Spleen (tissue), 11 donors: ENCODE measurements around the gene U2SURP. TPM values are rescaled to one million over a fixed set of nuclear protein-coding genes. Genes with fewer than 3 reads are reported as not detected.
A peak's percentile ranks its signal among the peaks of the same experiment; 100 is the strongest.

Experiments used
- DNase-seq: peaks from one replicate; pipeline ENCODE4 v3.0.0-alpha.2; 2020
- H3K27ac ChIP-seq, 8 donors: fragments of 200-600 bp; sonication (generic) in 7 of 8; 1 replicate in 4 of 8; 2 replicates in 4 of 8; pipeline versions ENCODE4 v1.5.0 to v1.8.0; 2016 to 2021; ENCODE audit warnings: inconsistent platforms in 4 of 8, mild to moderate bottlenecking in 4 of 8, moderate library complexity in 1 of 8
- H3K27me3 ChIP-seq, 7 donors: fragments of 200-600 bp; sonication (generic) in 6 of 7; replicated peaks in 1 of 7; 1 replicate in 4 of 7; 2 replicates in 3 of 7; pipeline versions ENCODE4 v1.5.0 to v1.8.0; 2016 to 2021; ENCODE audit warnings: inconsistent platforms in 3 of 7, mild to moderate bottlenecking in 1 of 7
- H3K36me3 ChIP-seq, 6 donors: fragments of 200-600 bp; sonication (generic) in 5 of 6; 1 replicate in 4 of 6; 2 replicates in 2 of 6; pipeline versions ENCODE4 v1.5.0 to v1.8.0; 2016 to 2021; ENCODE audit warnings: inconsistent platforms in 2 of 6
- H3K4me1 ChIP-seq, 6 donors: fragments of 200-600 bp; sonication (generic) in 5 of 6; 1 replicate in 3 of 6; 2 replicates in 3 of 6; pipeline versions ENCODE4 v1.5.0 to v1.8.0; 2016 to 2021; ENCODE audit warnings: inconsistent platforms in 3 of 6
- H3K4me3 ChIP-seq, 8 donors: fragments of 200-600 bp; sonication (generic) in 7 of 8; 1 replicate in 4 of 8; 2 replicates in 4 of 8; pipeline versions ENCODE4 v1.5.0 to v1.8.0; 2016 to 2021; ENCODE audit warnings: inconsistent platforms in 4 of 8, mild to moderate bottlenecking in 4 of 8, moderate library complexity in 2 of 8
- H3K9me3 ChIP-seq, 8 donors: fragments of 200-600 bp; sonication (generic) in 7 of 8; 1 replicate in 4 of 8; 2 replicates in 4 of 8; pipeline versions ENCODE4 v1.5.0 to v1.8.0; 2016 to 2021; ENCODE audit warnings: inconsistent platforms in 4 of 8
- POLR2A ChIP-seq, 3 donors: fragments of 450-650 bp; IDR thresholded peaks; one replicate each; pipeline ENCODE4 v1.5.1; 2017; ENCODE audit warnings: antibody characterized with exemption in 3 of 3, mild to moderate bottlenecking in 1 of 3
- POLR2AphosphoS5 ChIP-seq, 3 donors: sonication (generic); formaldehyde crosslinking; IDR thresholded peaks; one replicate each; pipeline ENCODE4 v1.5.1; 2017; ENCODE audit warnings: antibody characterized with exemption in 3 of 3
- WGBS, 5 donors: extraction: QIAGEN DNeasy Blood & Tissue Kit in 3 of 5; methylation state at CpG; one replicate each; pipeline versions ENCODE4 v1.1.5 to v1.1.7; 2013 to 2018; 5-methylcytosine and 5-hydroxymethylcytosine counted together
- intact Hi-C: fragments of 100-400 bp; cut with DNase I; formaldehyde crosslinking; loops from one replicate; pipeline ENCODE4 v1.15.0; 2023; ENCODE audit warnings: low total_unique reads
- polyA plus RNA-seq, 3 donors: library from polyadenylated mRNA; stranded (reverse); fragments of 200-250 nt; gene quantifications; one replicate each; pipeline ENCODE4 v1.2.1, GENCODE V29; 2013
- total RNA-seq, 7 donors: library from RNA; depleted of rRNA in 3 of 7; stranded (reverse); fragments of >200 nt in 3 of 7; fragmentation: NEBNext Ultra II Directional in 4 of 7; extraction: Animal tissue kit (Norgen Biotek cat#: 25700) in 4 of 7; gene quantifications; one replicate each; pipeline versions ENCODE4 v1.1.0 to v1.2.1, GENCODE V29; 2016 to 2021
- TF ChIP-seq, protein P1 (sequence below), 11 experiments: fragments of 200-600 bp in 7 of 11; fragments of 450-650 bp in 4 of 11; sonication (generic) in 4 of 11; IDR thresholded peaks in 8 of 11; conservative IDR thresholded peaks in 3 of 11; 1 replicate in 7 of 11; 2 replicates in 4 of 11; pipeline versions ENCODE4 v1.4.0 to v1.8.0; 2016 to 2021; ENCODE audit warnings: antibody characterized with exemption in 11 of 11, inconsistent platforms in 4 of 11, mild to moderate bottlenecking in 1 of 11
- donor health status: healthy with polysubstance abuse.
- donor health status: DM: no; HTN: no; CAD: no; lungs with moderate emphysema.
- donor health status: DM: no; HTN: no; CAD: no.
- donor health status: Bipolar disorder and iron deficiency.
- donor health status: healthy.
- donor health status: DM: no; HTN: no; CAD: no.
- donor health status: DM: yes; HTN: yes; CAD: no.

The U2SURP gene
- total and polyA plus RNA-seq, 10 donors = 29.7 to 130 (median 94.6) TPM

GRCh38 chr3:143054011-143054410, 52.6 kb downstream of the U2SURP start:
- Histone ChIP-seq H3K9me3 (no peaks in the 10 kb centered on the region), H3K4me3 (no peak overlapping the region), H3K27me3 (no peaks in the 10 kb centered on the region), H3K36me3 (peaks cover 0 to 96% (median 65%) of the 10 kb centered on the region in 6 donors), H3K27ac (no peak overlapping the region), H3K4me1 (peaks cover 0 to 4% (median 0%) of the 10 kb centered on the region in 6 donors)
- TF ChIP-seq POLR2AphosphoS5 (IDR thresholded peaks at IDR 0.05) (no peak), POLR2A (IDR thresholded peaks at IDR 0.05) (no peak)
- TF ChIP-seq, protein P1, sequence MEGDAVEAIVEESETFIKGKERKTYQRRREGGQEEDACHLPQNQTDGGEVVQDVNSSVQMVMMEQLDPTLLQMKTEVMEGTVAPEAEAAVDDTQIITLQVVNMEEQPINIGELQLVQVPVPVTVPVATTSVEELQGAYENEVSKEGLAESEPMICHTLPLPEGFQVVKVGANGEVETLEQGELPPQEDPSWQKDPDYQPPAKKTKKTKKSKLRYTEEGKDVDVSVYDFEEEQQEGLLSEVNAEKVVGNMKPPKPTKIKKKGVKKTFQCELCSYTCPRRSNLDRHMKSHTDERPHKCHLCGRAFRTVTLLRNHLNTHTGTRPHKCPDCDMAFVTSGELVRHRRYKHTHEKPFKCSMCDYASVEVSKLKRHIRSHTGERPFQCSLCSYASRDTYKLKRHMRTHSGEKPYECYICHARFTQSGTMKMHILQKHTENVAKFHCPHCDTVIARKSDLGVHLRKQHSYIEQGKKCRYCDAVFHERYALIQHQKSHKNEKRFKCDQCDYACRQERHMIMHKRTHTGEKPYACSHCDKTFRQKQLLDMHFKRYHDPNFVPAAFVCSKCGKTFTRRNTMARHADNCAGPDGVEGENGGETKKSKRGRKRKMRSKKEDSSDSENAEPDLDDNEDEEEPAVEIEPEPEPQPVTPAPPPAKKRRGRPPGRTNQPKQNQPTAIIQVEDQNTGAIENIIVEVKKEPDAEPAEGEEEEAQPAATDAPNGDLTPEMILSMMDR (IDR thresholded peaks at IDR 0.05 in 8 of 11, conservative IDR thresholded peaks at IDR 0.05 in 3 of 11) = no peak
- DNase-seq = no peak
- WGBS, 5 donors = 88 to 99% (median 90%) methylated on average over 2 of the region's 2 CpGs
- intact Hi-C loops = no loop called here

DNA sequence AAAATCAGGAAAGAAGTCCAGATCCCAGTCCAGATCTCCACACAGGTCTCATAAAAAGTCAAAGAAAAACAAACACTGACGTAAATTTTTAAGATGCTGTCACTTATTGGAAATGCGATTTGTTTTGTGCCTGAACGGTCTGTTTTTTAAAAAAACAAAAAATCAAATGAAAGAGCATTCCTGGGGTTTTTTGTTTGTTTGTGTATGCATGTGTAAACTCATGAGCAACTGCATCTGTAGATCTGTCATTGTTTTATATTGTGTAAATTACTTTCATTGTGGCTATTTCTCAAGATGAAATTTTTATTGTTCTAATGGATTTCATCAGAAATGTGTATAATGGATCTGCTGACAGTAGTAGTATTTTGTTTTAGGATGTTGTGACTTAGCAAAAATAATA, 55.0 kb downstream of the U2SURP start:
- WGBS, 5 donors = 91 to 98% (median 96%) methylated on average over 3 of the region's 3 CpGs
- TF ChIP-seq POLR2A (IDR thresholded peaks at IDR 0.05) (no peak), POLR2AphosphoS5 (IDR thresholded peaks at IDR 0.05) (no peak)
- TF ChIP-seq, protein P1 (IDR thresholded peaks at IDR 0.05 in 8 of 11, conservative IDR thresholded peaks at IDR 0.05 in 3 of 11) = no peak
- Histone ChIP-seq H3K36me3 (peaks cover 0 to 82% (median 48%) of the 10 kb centered on the region in 6 donors), H3K4me3 (no peak overlapping the region), H3K9me3 (no peaks in the 10 kb centered on the region), H3K4me1 (peaks cover 0 to 14% (median 0%) of the 10 kb centered on the region in 6 donors), H3K27ac (no peak overlapping the region), H3K27me3 (no peaks in the 10 kb centered on the region)
- no peak for DNase-seq
- intact Hi-C loops = no loop called here

- H3K9me3 ChIP-seq = no peaks in the 10 kb centered on the region
- H3K36me3 ChIP-seq = peaks cover 0 to 41% (median 13%) of the 10 kb centered on the region in 6 donors
- H3K4me1 ChIP-seq = peaks cover 0 to 12% (median 0%) of the 10 kb centered on the region in 6 donors
- H3K27me3 ChIP-seq = no peaks in the 10 kb centered on the region
- H3K4me3 ChIP-seq = no peak overlapping the region
- 62 to 79% (median 73%) methylated on average over 3 of the region's 3 CpGs for WGBS, 5 donors
- TF ChIP-seq, protein P1 (IDR thresholded peaks at IDR 0.05 in 8 of 11, conservative IDR thresholded peaks at IDR 0.05 in 3 of 11) = no peak
- TF ChIP-seq POLR2AphosphoS5 (IDR thresholded peaks at IDR 0.05) (no peak), POLR2A (IDR thresholded peaks at IDR 0.05) (no peak)
- no peak for DNase-seq
- intact Hi-C loops = no loop called here
- peak overlapping the region in 1 of 8 donors; percentile 17 for H3K27ac ChIP-seq
Observed at GRCh38 chr3:143060906-143061305, 59.5 kb downstream of the U2SURP start.

GRCh38 chr3:143063018-143063417, 61.6 kb downstream of the U2SURP start:
- TF ChIP-seq, protein P1 (IDR thresholded peaks at IDR 0.05 in 8 of 11, conservative IDR thresholded peaks at IDR 0.05 in 3 of 11) = no peak
- peak in 1 of 3 donors; percentile 10 for TF ChIP-seq POLR2AphosphoS5 (IDR thresholded peaks at IDR 0.05)
- intact Hi-C loops = no loop called here
- Histone ChIP-seq H3K36me3 (peaks cover 0 to 20% (median 2%) of the 10 kb centered on the region in 6 donors), H3K9me3 (no peaks in the 10 kb centered on the region), H3K27ac (no peak overlapping the region), H3K4me1 (peaks cover 0 to 12% (median 0%) of the 10 kb centered on the region in 6 donors), H3K4me3 (no peak overlapping the region), H3K27me3 (no peaks in the 10 kb centered on the region)
- DNase-seq = no peak
- 85 to 93% (median 89%) methylated on average over 2 of the region's 2 CpGs for WGBS, 5 donors
